Hepatic stellate cell (primary cell): ENCODE measurements around the gene ANKRD28.
"Not testable (repeated sequence)": the region's sequence is repeated elsewhere in the genome, so short reads cannot be mapped to it uniquely, and the experiment has no call there.

Experiments
- DNase-seq: peaks from one replicate; pipeline ENCODE4 v3.0.0; 2011; ENCODE audit warnings: low spot score

ANKRD28 gene

DNA sequence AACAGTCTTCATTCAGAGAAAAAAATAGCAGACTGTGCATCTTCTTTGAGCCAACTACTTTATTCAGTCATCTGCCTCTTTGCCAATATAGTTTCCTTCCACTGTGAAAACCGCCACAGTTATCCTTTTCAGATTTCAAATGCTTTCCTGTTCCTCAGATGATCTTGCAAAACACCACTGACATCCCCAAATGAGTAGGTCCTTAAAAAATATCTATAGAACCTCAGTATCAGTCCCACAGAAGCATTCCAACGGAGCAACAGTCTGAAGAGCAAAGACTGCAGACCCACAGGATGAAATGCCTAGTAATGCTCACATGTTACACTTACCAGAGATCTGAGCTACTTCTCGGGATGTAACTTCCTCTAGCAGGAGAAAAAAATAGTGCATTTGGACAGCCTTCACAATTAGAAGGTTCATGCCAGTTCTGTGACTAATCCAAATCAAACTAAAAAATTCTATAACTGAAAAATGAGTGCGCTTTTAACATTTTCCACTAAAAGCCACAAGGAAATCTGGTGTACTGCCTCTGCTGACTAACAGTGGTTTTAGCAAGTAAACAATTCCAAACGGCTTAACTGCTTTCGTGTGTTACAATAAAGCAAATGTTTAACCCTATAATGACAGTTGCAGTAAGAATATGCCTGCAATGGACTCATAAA lies at the start of gene ANKRD28:
Gene ANKRD28 (minus strand): TSS at position 338 of the 662 bp plus-strand sequence. CDS start 1,458 bp downstream, outside the sequence.
- peak; percentile 15 for DNase-seq

DNA sequence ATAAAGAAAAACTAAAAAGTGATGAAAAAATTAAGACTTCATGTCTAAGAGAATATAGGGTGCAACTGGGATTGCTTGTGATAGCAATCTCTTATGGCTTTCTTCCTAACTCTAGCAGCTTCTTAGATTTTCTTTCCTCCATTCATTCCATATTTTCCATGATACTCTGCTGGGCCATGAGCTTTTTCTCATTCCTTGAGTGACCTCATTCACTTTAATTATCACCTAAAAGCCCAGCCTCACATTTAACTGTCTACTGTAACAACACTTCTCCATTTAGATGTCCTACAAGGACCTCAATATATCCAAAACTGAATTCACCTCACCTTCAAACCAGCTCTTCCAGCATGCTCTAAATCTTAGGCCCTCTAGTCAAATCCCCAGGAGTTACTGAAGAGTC lies 49.5 kb upstream of the ANKRD28 start:
- no peak for DNase-seq

DNA sequence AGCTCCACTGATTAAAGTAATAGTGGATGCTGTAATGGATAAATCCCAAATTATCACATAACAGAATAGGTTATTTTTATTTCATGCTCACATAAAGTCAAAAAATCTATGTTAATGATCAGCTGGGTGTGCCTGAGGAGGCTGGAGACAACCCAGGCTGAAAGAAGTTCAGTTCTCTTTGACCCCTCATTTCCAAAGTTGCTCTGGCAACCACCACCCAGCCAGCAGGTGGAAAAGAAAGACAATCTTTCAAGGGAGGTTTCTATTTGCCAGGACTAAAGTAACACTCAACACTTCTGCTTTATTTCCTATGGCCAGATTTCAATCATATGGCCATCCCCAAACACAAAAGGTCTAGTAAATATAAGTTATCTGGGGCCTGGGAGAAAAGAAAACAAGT lies 48.8 kb upstream of the ANKRD28 start:
- DNase-seq = no peak

DNA sequence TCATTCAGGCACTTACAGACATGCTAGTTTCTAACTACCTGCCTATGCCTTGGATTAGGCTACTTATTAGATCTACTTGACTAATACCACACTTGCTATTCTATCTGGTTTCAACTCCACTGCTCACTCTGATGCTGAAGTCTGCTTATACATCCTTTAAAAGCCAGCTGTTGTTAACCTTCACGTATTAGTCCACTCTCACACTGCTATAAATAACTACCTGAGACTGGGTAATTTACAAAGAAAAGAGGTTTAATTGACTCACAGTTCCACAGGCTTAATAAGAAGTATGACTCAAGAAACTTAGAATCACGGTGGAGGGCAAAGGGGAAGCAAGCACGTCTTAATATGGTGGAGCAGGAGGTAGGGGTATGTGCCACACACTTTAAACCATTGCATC lies 47.7 kb upstream of the ANKRD28 start:
- no peak for DNase-seq

DNA sequence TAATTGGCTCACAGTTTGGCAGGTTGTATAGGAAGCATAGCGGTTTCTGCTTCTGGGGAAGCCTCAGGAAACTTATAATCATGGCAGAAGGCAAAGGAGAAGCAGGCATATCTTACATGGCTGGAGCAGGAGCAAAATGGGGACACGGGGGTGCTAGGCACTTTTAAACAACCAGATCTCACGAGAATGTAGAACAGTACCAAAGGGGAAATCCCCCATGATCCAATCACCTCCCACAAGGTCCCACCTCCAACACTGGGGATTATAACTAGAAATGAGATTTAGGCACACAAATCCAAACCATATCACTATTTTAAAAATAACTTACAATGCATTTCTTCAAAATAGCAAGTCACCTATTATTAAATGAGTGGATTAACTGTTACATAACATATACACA lies 47.1 kb upstream of the ANKRD28 start:
- DNase-seq = no peak

DNA sequence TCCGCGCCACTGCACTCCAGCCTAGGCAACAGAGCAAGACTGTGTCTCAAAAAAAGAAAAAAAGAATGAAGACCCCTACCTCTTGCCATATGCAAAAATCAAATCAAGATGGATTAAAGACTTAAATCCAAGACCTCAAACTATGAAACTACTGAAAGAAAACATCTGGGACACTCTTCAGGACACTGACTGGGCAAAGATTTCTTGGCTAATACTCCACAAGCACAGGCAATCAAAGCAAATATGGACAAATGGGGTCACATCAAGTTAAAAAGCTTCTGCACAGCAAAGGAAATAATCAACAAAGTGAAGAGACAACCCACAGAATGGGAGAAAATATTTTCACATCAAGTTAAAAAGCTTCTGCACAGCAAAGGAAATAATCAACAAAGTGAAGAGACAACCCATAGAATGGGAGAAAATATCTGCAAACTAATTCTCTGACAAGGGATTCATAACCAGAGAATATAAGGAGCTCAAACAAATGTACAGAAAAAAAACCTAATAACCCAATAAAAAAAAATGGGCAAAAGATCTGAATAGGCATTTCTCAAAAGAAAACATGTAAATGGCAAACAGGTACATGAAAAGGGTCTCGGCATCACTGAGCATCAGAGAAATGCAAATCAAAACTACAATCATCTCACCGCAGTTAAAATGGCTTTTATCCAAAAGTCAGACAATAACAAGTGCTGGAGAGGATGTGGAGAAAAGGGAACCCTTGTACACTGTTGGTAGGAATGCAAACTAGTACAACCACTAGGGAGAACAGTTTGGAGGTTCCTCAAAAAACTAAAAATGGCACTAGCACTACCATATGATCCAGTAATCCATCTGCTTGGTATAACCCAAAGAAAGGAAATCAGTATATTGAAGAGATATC lies 43.6 kb upstream of the ANKRD28 start:
- DNase-seq = not testable (repeated sequence)

DNA sequence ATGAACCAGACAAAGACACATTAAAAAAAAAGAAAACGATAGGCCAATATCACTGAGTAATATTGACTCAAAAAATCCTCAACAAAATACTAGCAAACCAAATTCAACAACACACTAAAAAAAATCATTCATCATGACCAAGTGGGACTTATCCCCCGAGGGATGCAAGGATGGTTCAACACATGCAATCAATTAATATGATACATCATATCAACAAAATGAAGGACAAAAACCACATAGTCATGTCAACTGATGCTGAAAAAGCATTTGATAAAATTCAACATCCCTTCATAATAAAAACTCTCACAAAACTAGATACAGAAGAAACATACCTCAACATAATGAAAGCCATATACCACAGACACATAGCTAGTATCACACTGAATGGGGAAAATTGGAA lies 41.8 kb upstream of the ANKRD28 start:
- no peak for DNase-seq

DNA sequence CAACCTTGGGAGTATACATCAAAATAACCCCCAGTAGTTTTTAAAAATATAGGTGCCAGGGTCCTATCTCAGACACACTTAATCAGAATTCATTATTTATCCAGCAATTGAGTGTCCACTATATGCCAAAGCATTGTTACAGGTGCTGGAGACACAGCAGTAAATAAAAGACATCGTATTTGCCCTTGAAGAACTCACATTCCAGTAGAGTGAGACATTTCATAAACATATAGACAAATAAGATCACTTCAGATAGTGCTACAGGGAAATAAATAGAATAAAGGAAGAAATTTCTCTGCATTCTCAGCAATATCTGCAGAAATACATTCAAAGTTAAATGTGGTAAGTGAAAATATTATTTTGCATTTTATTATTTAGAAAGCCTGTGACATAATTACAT lies 34.1 kb upstream of the ANKRD28 start:
- no peak for DNase-seq

DNA sequence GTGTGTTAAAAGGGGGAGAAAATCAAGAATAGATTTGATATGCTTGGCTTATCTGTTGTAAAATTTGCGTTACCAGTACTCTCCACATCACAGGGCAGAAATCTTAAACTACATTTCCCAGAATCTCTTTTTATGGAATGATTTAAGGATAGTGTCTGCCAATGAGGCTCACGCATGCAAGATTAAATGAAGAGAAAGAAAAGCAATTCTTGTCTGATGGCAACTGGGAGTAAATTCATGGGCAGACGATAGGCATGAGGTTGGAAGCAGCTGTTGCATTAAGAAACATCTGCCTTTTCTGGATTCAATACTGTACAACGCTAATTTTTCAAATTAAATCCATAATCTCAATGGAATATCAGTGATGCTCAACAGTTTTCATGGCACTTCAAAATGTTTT lies 27.2 kb upstream of the ANKRD28 start:
- no peak for DNase-seq

DNA sequence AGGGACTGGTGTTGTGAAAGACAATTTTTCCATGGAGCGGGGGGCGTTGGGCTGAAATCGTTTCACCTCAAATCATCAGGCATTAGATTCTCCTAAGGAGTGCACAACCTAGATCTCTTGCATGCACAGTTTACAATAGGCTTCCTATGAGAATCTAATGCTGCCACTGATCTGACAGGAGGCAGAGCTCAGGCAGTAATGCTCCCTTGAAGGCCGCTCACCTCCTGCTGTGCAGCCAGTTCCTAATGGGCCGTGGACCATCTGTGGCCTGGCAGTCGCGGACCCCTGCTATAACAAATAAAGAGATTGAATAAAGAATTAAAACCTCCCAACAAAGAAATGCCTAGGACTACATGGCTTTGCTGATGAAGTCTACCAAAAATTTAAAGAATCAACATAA lies 25.3 kb upstream of the ANKRD28 start:
- no peak for DNase-seq

DNA sequence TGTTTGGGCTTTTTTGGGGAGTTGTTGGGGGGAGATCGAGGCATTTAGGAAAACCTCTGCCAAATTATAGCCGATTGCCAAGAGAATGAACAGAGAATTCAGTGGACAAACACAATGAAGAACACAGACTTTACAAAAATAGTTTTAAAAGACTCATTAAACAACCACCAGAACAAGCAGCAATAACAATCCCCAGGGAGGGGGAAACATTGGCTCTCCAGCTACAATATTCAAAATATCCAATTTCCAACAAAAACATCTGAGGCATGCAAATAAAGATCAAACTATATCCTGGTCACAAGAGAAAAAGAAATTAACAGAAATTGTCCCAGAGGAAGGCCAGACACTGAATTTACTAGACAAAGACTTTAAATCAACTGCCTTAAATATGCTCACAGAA lies 24.5 kb upstream of the ANKRD28 start:
- DNase-seq = no peak

DNA sequence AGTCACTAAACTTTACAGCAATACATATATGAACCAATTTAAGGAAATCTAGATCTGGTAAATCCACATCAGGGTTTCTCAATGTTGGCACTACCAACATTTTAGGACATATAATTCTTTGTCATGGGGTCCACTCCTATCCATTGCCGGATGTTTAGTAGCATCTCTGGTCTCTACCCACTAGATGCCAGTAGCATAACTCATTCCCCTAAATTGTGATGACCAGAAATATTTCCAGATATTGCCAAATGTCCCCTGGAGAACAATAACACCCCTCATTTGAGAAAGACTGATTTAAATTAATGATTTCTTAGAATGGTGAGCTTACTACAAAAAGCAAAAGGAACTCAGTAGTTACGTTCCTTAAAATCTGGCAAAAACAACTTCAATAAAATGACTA lies 23.1 kb upstream of the ANKRD28 start:
- DNase-seq = no peak

DNA sequence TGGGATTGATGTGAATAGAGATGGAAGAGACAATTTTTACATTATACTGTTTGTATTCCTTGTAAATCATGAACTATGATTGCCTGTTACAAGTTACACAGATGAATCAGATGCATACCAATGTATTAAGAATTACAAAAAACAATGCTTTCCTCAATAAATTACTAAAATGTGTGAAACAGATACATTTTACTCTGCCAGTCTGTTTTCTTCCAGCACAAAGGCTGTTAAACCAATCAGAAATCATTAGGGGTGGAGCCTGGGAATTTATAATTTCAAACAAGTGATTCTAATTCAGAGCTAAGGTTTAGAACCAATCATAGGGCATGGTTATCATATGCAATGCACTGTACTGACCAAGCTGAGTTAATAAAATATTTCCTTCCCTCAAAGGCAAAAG lies 21.8 kb upstream of the ANKRD28 start:
- DNase-seq = no peak

DNA sequence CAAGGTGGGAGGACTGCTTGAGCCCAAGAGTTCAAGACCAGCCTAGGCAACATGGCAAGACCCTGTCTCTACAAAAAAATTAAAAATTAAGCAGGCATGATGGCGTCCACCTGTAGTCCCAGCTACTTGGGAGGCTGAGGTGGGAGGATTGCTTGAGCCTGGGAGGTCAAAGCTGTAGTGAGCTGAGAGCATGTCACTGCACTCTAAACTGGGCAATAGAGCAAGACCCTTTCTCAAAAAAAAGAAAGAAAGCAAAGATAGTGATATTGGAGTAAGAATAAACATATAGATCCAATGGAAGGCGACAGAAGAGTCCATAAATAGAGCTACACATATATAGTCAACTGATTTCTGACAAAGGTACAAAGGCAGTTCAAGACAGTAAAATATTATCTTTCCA lies 21.3 kb upstream of the ANKRD28 start:
- DNase-seq = no peak

DNA sequence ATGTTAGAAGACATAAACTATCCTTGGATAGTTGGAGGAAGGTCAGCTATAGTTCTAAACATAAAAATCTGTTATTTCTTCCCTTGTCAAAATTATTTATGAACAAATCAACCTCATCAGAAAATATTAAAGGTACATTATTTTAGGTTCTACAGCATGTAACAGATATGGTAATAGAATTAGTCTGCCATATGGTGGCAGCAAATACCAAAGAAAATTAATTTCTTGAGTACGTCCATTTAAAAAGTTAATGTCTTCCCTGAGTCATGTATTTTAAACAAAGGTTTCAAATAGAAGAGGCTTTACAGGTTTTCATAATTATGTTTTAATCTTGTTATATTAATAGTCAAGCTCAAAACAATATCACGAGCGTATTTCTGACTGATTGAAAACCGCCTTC lies 17.9 kb upstream of the ANKRD28 start:
- no peak for DNase-seq

DNA sequence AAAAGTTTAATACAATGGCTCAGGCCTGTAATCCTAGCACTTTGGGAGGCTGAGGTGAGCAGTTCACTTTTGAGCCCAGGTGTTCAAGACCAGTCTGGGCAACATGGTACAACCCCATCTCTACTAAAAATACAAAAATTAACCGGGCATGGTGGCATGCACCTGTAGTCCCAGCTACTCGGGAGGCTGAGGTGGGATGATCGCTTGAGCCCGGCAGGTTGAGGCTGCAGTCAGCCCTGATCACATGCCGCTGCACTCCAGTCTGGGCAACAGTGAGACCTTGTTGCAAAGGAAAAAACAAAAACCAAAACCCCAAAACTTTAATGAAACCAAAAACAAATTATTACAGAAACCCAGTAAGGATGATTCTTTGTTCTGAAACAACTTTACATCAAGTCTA lies 15.3 kb upstream of the ANKRD28 start:
- DNase-seq = not testable (repeated sequence)

DNA sequence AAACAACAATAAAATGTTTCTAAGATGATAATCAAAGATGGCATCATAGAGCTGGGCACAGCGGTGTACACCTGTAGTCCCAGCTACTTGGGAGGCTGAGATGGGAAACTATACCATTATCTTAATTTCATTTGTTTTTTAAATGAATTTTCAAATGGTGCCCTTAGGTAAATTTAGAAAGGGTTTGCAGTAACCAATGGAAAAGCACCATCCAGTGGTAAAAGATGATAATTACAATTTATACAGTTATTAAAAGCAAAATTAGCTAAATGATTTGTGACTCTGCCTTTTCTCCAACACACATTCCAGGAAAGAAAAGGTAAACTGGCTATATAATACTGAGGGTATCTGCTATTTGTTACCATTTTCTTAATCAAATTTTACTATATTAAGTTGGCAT lies 14.4 kb upstream of the ANKRD28 start:
- no peak for DNase-seq

DNA sequence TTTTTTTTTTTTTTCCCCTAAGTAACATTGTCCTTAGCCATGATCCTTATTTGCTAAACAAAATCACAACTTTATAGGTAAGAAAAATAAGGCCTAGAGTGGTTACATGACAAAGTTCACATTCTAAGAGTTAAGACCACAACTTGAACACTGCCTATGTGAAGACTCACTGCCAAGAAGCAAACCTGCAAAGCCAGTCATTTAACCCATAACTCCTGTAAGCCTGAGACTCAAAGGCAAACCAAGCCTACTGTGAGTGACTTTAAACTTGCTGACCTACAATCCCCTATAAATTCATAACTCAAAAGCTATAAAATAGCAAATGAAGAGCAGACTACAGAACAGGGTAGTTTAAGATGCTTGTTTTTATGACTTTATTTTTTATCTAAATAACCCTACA lies 12.9 kb upstream of the ANKRD28 start:
- no peak for DNase-seq

DNA sequence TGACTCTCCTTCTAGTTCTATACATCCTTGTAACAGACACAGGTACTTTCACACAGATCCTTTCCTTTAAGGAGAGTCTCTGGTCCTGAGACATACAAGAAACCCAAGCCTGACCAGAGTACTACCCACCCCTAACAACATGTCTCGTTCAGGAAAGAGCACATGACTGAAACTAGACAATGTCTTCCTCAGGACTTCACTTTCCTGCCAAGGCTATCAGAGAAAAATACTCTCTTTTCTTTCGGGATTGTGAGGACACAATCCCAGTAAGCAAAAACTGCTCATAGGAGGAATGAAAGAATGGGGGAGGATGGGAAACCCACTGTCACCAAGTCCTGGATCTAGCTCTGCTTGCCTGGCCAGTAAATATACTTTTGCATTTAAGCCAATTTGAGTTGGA lies 11.5 kb upstream of the ANKRD28 start:
- no peak for DNase-seq

DNA sequence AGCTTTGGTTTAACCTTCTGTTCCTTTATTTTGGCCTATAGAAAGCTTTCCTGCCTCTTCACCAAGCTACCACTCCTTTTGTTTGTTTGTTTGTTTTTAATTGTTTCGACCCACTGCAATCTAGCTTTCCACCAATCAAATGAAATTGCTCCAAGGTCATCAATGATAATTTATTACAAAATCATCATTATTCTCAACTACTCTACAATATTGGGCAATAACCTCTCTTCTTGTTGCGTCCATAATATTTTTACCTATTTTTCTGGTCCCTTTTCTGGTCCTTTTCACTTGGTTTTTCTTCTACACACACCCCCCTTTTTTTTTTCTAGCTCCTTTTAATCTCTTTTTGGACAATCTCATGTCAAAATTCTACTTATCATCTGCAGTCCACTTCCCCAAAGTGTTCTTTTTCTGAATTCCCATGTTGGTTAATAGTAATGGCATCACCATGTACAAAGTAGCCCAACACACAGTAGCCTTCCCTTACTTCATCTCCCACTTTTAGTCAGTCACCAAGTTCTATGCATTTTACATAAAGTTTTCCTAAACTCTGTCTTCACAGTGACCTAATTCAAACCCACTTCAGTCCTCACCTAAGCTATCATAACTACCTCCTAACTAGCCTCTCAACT lies 11.0 kb upstream of the ANKRD28 start:
- no peak for DNase-seq

DNA sequence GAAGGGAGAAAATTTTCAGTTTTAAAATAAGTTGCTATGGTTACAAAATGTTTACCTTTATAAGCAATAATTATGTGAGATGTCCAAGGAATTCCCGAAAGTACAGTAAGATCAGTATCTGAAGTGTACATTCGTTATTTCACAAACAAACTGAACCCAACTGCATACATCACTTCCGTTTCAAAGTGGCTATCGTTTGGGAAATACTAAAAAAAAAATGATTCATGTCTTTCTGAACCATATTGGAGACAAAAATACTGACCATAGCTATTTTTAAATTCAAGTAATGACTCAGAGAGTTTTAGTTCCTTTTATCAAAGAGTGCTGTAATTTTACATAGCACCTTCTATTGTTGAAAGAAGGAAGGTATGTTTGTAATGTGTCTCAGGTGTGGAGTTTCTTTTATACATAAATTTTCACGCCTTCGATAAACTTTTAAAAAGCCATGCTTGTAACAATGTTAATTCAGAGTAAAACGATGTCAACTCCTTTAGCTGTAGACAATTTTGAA lies 8.0 kb upstream of the ANKRD28 start:
- DNase-seq = peak; percentile 26

DNA sequence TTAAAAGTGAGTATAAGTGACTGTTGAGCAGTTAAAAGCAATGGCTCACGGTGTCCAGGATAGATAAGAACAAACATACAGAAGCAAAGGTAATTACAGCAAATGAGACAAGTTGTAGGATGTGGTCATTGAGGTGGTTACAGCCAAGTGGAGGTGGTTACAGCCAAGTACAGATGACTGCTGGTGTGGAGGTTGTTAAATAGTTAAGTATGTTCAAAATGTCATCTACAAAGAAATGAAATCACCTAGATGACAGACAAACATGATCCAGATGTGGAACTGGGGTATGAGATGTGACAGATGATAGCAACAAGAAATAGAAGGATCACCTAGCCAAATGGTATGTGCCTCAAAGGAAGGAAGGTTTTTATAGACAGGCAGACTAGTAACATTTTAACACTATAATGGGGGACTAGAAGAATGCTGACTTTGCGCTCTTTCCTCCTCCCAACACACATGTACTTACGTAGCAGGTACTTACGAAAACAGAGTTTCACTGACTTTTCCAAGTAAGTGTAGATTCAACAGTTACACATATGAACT lies 6.8 kb upstream of the ANKRD28 start:
- no peak for DNase-seq

DNA sequence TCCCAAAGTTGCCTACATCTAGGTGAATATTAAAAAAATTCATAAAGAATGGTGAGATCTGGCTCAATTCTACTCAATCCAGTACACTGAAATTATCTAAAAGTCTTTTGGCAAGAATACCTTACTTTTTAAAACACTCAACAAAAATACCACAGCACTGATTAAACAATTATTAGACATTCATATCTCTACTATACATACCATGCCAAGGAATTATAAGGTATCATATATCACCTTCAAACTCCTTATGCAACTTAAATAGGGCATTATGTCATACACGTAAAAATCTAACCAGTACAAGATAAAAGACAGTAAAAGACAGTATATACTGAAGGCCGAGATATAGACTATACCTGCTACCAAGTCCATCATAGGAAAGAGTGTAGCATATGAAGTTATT lies 6.1 kb upstream of the ANKRD28 start:
- no peak for DNase-seq
